ENCODE results near the gene USH1G.
A peak's percentile ranks its signal among the peaks of the same experiment; 100 is the strongest.

USH1G gene

GRCh38 chr17:74963656-74964055, 40.6 kb upstream of the USH1G start:
- Histone ChIP-seq H3K9me3 (ENCODE audit: severe bottlenecking) (no peaks in the 10 kb centered on the region), H3K36me3 (ENCODE audit: low read depth) (no peaks in the 10 kb centered on the region), H3K4me1 (ENCODE audit: insufficient read depth, poor library complexity, severe bottlenecking) (peaks cover 4% of the 10 kb centered on the region), H3K4me3 (ENCODE audit: severe bottlenecking) (no peak overlapping the region), H3K27me3 (ENCODE audit: insufficient read depth, poor library complexity, severe bottlenecking) (no peaks in the 10 kb centered on the region), H3K27ac (ENCODE audit: poor library complexity, severe bottlenecking) (no peak overlapping the region)
- no peak for TF ChIP-seq CTCF (IDR thresholded peaks at IDR 0.05; ENCODE audit: poor library complexity, severe bottlenecking)
- DNase-seq (ENCODE audit: low spot score) = no peak
- ATAC-seq (ENCODE audit: low read depth) = no peak

- ATAC-seq (ENCODE audit: low read depth) (no peak), DNase-seq (ENCODE audit: low spot score) (no peak)
- Histone ChIP-seq H3K27me3 (ENCODE audit: insufficient read depth, poor library complexity, severe bottlenecking) (no peaks in the 10 kb centered on the region), H3K4me3 (ENCODE audit: severe bottlenecking) (no peak overlapping the region), H3K36me3 (ENCODE audit: low read depth) (no peaks in the 10 kb centered on the region), H3K27ac (ENCODE audit: poor library complexity, severe bottlenecking) (no peak overlapping the region), H3K9me3 (ENCODE audit: severe bottlenecking) (no peaks in the 10 kb centered on the region), H3K4me1 (ENCODE audit: insufficient read depth, poor library complexity, severe bottlenecking) (peaks cover 4% of the 10 kb centered on the region)
- TF ChIP-seq CTCF (IDR thresholded peaks at IDR 0.05; ENCODE audit: poor library complexity, severe bottlenecking) = no peak
Observed at GRCh38 chr17:74962622-74963394, 39.8 kb upstream of the USH1G start.

GRCh38 chr17:74961657-74962350, 38.7 kb upstream of the USH1G start:
- no peaks in the 10 kb centered on the region for H3K27me3 ChIP-seq (ENCODE audit: insufficient read depth, poor library complexity, severe bottlenecking)
- H3K9me3 ChIP-seq (ENCODE audit: severe bottlenecking) = no peaks in the 10 kb centered on the region
- no peak overlapping the region for H3K27ac ChIP-seq (ENCODE audit: poor library complexity, severe bottlenecking)
- H3K4me3 ChIP-seq (ENCODE audit: severe bottlenecking) = no peak overlapping the region
- H3K36me3 ChIP-seq (ENCODE audit: low read depth) = no peaks in the 10 kb centered on the region
- H3K4me1 ChIP-seq (ENCODE audit: insufficient read depth, poor library complexity, severe bottlenecking) = peaks cover 4% of the 10 kb centered on the region
- DNase-seq (ENCODE audit: low spot score) = no peak
- peak; percentile 81 for TF ChIP-seq CTCF (IDR thresholded peaks at IDR 0.05; ENCODE audit: poor library complexity, severe bottlenecking)
- peak; percentile 72 for ATAC-seq (ENCODE audit: low read depth)

- Histone ChIP-seq H3K4me3 (ENCODE audit: severe bottlenecking) (no peak overlapping the region), H3K27ac (ENCODE audit: poor library complexity, severe bottlenecking) (no peak overlapping the region), H3K27me3 (ENCODE audit: insufficient read depth, poor library complexity, severe bottlenecking) (no peaks in the 10 kb centered on the region), H3K4me1 (ENCODE audit: insufficient read depth, poor library complexity, severe bottlenecking) (peaks cover 4% of the 10 kb centered on the region), H3K36me3 (ENCODE audit: low read depth) (no peaks in the 10 kb centered on the region), H3K9me3 (ENCODE audit: severe bottlenecking) (no peaks in the 10 kb centered on the region)
- no peak for DNase-seq (ENCODE audit: low spot score)
- peak; percentile 62 for ATAC-seq (ENCODE audit: low read depth)
- TF ChIP-seq CTCF (IDR thresholded peaks at IDR 0.05; ENCODE audit: poor library complexity, severe bottlenecking) = peak; percentile 20
Observed at GRCh38 chr17:74960570-74961342, 37.7 kb upstream of the USH1G start.

All from RWPE2 (cell line).